Mucosa of descending colon (tissue), 3 donors: Measurements from ENCODE around the gene VRK1. TPM values are rescaled to one million over a fixed set of nuclear protein-coding genes. Genes with fewer than 3 reads are reported as not detected.

Experiments
- ATAC-seq: fragments of 200-7000 bp; cut with Tn5 transposase; one replicate; pipeline ENCODE4 v1.9.1; 2020; ENCODE audit warnings: mild to moderate bottlenecking, moderate library complexity
- DNase-seq, 3 donors: peaks; one replicate each; pipeline ENCODE4 v3.0.0-alpha.2; 2020
- H3K36me3 ChIP-seq: fragments of 200-600 bp; one replicate; pipeline ENCODE4 v1.8.0; 2021; ENCODE audit warnings: low read depth, mild to moderate bottlenecking
- H3K4me1 ChIP-seq: fragments of 200-600 bp; one replicate; pipeline ENCODE4 v1.8.0; 2021; ENCODE audit warnings: low read depth, mild to moderate bottlenecking
- H3K4me3 ChIP-seq: fragments of 200-600 bp; one replicate; pipeline ENCODE4 v1.8.0; 2021; ENCODE audit warnings: mild to moderate bottlenecking
- H3K9me3 ChIP-seq: fragments of 200-600 bp; one replicate; pipeline ENCODE4 v1.8.0; 2021; ENCODE audit warnings: mild to moderate bottlenecking
- CTCF ChIP-seq: fragments of 200-600 bp; IDR thresholded peaks from one replicate; pipeline ENCODE4 v1.8.0; 2022; ENCODE audit warnings: antibody characterized with exemption, mild to moderate bottlenecking
- intact Hi-C, 2 donors: fragments of 100-400 bp; cut with DNase I in 1 of 2; cut with micrococcal nuclease in 1 of 2; formaldehyde crosslinking; loops; one replicate each; pipeline versions ENCODE4 v1.11.0 to v1.11.1; 2022; cut with DNase I, micrococcal nuclease
- total RNA-seq, 3 donors: library from RNA; stranded (reverse); fragmentation: NEBNext Ultra II Directional in 2 of 3; extraction: Animal tissue kit (Norgen Biotek cat#: 25700) in 2 of 3; gene quantifications; one replicate each; pipeline versions ENCODE4 v1.2.1 to v1.2.4, GENCODE V29; 2021 to 2023
- donor health status: DM: no; HTN: no; CAD: no; lungs with moderate emphysema.
- donor health status: DM: no; HTN: no; CAD: no.
- donor health status: DM: no; HTN: yes; CAD: no.

VRK1 gene
- total RNA-seq, 3 donors from 2014 or later: 15.3 to 19.8 (median 19.4) TPM

- ATAC-seq (no peak), DNase-seq (no peak)
- Histone ChIP-seq H3K4me3 (no peak overlapping the region), H3K9me3 (no peaks in the 10 kb centered on the region), H3K36me3 (no peaks in the 10 kb centered on the region), H3K4me1 (no peaks in the 10 kb centered on the region)
- no peak for TF ChIP-seq CTCF
- intact Hi-C loops: no loop called here
Measured at GRCh38 chr14:96902004-96902403, 104.8 kb downstream of the VRK1 start.

- Histone ChIP-seq H3K9me3 (no peaks in the 10 kb centered on the region), H3K4me1 (no peaks in the 10 kb centered on the region), H3K36me3 (no peaks in the 10 kb centered on the region), H3K4me3 (no peak overlapping the region)
- DNase-seq (no peak), ATAC-seq (peak; percentile 60)
- no peak for TF ChIP-seq CTCF
- intact Hi-C loops: no loop called here
Measured at GRCh38 chr14:96903444-96904023, 106.4 kb downstream of the VRK1 start.

GRCh38 chr14:96904201-96904600 lies 107.0 kb downstream of the VRK1 start:
- Histone ChIP-seq H3K4me3 (no peak overlapping the region), H3K4me1 (no peaks in the 10 kb centered on the region), H3K36me3 (no peaks in the 10 kb centered on the region), H3K9me3 (peaks cover 2% of the 10 kb centered on the region)
- ATAC-seq (no peak), DNase-seq (no peak)
- no peak for TF ChIP-seq CTCF
- intact Hi-C loops: no loop called here

GRCh38 chr14:96905065-96905464 lies 107.9 kb downstream of the VRK1 start:
- DNase-seq (no peak), ATAC-seq (no peak)
- intact Hi-C loops: no loop called here
- no peak for TF ChIP-seq CTCF
- Histone ChIP-seq H3K9me3 (peaks cover 11% of the 10 kb centered on the region), H3K36me3 (no peaks in the 10 kb centered on the region), H3K4me1 (no peaks in the 10 kb centered on the region), H3K4me3 (no peak overlapping the region)

- no peak for ATAC-seq
- peaks cover 12% of the 10 kb centered on the region for H3K9me3 ChIP-seq
- DNase-seq: no peak
- intact Hi-C loops: no loop called here
- TF ChIP-seq CTCF: no peak
- no peaks in the 10 kb centered on the region for H3K4me1 ChIP-seq
- no peaks in the 10 kb centered on the region for H3K36me3 ChIP-seq
- no peak overlapping the region for H3K4me3 ChIP-seq
Measured at GRCh38 chr14:96905825-96906224, 108.6 kb downstream of the VRK1 start.

GRCh38 chr14:96906434-96906833 lies 109.3 kb downstream of the VRK1 start:
- Histone ChIP-seq H3K4me1 (no peaks in the 10 kb centered on the region), H3K36me3 (no peaks in the 10 kb centered on the region), H3K9me3 (peaks cover 12% of the 10 kb centered on the region), H3K4me3 (no peak overlapping the region)
- TF ChIP-seq CTCF: no peak
- intact Hi-C loops: no loop called here
- DNase-seq: no peak
- ATAC-seq: no peak
